ENCODE data around the gene RHBDF1.

DNA sequence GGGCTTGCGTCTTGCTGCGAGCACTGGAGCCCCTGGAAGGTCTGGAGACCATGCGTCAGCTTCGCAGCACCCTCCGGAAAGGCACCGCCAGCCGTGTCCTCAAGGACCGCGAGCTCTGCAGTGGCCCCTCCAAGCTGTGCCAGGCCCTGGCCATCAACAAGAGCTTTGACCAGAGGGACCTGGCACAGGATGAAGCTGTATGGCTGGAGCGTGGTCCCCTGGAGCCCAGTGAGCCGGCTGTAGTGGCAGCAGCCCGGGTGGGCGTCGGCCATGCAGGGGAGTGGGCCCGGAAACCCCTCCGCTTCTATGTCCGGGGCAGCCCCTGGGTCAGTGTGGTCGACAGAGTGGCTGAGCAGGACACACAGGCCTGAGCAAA, 13.0 kb upstream of the RHBDF1 start:
- TF ChIP-seq NFE2 (CRISPR knock-in tag; IDR thresholded peaks at IDR 0.05) (no peak), POLR2A (IDR thresholded peaks at IDR 0.05; ENCODE audit: insufficient read depth in 1 of 2, low read depth in 2 of 2, low read length in 2 of 2) (no peak), SMAD9 (CRISPR knock-in tag; IDR thresholded peaks at IDR 0.05) (no peak), ZNF280B (CRISPR knock-in tag; IDR thresholded peaks at IDR 0.05; ENCODE audit: borderline replicate concordance) (no peak), NR3C1 (CRISPR knock-in tag; IDR thresholded peaks at IDR 0.05) (no peak), NFE2L1 (CRISPR knock-in tag; IDR thresholded peaks at IDR 0.05; ENCODE audit: borderline replicate concordance) (no peak), ELK4 (CRISPR knock-in tag; IDR thresholded peaks at IDR 0.05; ENCODE audit: borderline replicate concordance) (no peak), NCOA1 (CRISPR knock-in tag; IDR thresholded peaks at IDR 0.05) (no peak), TCF7 (IDR thresholded peaks at IDR 0.05; ENCODE audit: low read depth) (no peak), EZH2 (conservative IDR thresholded peaks at IDR 0.05; ENCODE audit: low read depth, low read length) (no peak), CTCF (CRISPR knock-in tag; IDR thresholded peaks at IDR 0.05) (no peak)
- TF ChIP-seq, protein P1, sequence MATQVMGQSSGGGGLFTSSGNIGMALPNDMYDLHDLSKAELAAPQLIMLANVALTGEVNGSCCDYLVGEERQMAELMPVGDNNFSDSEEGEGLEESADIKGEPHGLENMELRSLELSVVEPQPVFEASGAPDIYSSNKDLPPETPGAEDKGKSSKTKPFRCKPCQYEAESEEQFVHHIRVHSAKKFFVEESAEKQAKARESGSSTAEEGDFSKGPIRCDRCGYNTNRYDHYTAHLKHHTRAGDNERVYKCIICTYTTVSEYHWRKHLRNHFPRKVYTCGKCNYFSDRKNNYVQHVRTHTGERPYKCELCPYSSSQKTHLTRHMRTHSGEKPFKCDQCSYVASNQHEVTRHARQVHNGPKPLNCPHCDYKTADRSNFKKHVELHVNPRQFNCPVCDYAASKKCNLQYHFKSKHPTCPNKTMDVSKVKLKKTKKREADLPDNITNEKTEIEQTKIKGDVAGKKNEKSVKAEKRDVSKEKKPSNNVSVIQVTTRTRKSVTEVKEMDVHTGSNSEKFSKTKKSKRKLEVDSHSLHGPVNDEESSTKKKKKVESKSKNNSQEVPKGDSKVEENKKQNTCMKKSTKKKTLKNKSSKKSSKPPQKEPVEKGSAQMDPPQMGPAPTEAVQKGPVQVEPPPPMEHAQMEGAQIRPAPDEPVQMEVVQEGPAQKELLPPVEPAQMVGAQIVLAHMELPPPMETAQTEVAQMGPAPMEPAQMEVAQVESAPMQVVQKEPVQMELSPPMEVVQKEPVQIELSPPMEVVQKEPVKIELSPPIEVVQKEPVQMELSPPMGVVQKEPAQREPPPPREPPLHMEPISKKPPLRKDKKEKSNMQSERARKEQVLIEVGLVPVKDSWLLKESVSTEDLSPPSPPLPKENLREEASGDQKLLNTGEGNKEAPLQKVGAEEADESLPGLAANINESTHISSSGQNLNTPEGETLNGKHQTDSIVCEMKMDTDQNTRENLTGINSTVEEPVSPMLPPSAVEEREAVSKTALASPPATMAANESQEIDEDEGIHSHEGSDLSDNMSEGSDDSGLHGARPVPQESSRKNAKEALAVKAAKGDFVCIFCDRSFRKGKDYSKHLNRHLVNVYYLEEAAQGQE (IDR thresholded peaks at IDR 0.05; ENCODE audit: borderline replicate concordance in 1 of 2, low read depth in 1 of 2, low read length in 2 of 2) = no peak

All from HepG2 (cell line).